GM18907 (cell line): ENCODE measurements around the gene FUT2.
A peak's percentile ranks its signal among the peaks of the same experiment; 100 is the strongest.
"Not testable (repeated sequence)": the region's sequence is repeated elsewhere in the genome, so short reads cannot be mapped to it uniquely, and the experiment has no call there.

Experiments used
- ATAC-seq: cut with Tn5 transposase; IDR thresholded peaks from one replicate; pipeline ENCODE4 v1.9.1; 2021; ENCODE audit warnings: mild to moderate bottlenecking, moderate library complexity; ENCODE audit not compliant: unreplicated experiment

Gene FUT2

GRCh38 chr19:48698046-48698445 is 2.3 kb downstream of the FUT2 start:
- ATAC-seq: no peak

- ATAC-seq: no peak
These were observed 6.9 kb downstream of the FUT2 start for GRCh38 chr19:48702701-48703100.

DNA sequence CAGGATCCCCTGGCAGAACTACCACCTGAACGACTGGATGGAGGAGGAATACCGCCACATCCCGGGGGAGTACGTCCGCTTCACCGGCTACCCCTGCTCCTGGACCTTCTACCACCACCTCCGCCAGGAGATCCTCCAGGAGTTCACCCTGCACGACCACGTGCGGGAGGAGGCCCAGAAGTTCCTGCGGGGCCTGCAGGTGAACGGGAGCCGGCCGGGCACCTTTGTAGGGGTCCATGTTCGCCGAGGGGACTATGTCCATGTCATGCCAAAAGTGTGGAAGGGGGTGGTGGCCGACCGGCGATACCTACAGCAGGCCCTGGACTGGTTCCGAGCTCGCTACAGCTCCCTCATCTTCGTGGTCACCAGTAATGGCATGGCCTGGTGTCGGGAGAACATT is 7.5 kb downstream of the FUT2 start:
- no peak for ATAC-seq

- no peak for ATAC-seq
These were observed 9.7 kb downstream of the FUT2 start for GRCh38 chr19:48705431-48705830.

DNA sequence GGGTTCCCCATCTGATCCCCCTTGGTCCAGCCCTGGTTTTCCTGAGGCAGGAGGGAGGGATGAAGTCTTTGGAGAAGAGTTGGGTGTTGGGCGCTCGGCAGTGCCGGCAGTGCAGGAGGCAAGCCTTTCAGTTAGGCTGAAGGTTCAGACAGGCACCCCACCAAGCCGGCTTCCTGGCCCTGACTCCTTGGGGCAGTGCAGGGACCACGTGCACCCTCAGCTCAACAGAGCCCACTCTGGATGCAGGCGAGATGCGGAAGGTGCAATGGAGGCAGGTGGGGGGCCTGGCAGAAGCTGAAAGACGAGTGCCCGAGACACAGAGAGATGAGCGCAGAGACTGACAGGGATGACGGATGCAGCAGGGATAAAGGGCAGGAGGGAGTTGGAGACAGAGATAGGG is 12.7 kb downstream of the FUT2 start:
- no peak for ATAC-seq

DNA sequence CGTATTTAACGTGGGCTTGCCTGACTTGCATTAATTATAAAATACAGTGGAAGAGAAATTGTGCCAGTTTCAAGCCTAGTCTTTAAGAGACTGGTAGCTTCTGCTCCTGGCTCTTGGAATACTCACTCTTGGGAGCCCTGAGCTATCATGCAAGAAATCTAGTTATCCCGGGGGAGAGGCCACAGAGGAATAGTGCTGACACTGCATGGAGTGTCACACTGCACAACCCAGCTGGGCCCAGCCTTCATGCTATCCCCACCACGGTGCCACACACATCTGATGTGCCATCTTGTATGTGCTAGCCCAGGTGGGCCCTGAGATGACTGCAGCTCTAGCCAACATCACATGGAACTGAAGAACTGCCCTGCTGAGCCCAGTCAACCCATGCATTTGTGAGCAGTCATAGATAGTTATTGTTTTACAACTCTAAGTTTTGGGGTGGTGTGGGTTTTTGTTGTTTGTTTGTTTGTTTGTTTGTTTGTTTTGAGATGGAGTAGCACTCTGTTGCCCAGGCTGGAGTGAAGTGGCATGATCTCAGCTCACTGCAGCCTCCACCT is 15.4 kb downstream of the FUT2 start:
- ATAC-seq: no peak

GRCh38 chr19:48713041-48713863 is 17.5 kb downstream of the FUT2 start:
- no peak for ATAC-seq

DNA sequence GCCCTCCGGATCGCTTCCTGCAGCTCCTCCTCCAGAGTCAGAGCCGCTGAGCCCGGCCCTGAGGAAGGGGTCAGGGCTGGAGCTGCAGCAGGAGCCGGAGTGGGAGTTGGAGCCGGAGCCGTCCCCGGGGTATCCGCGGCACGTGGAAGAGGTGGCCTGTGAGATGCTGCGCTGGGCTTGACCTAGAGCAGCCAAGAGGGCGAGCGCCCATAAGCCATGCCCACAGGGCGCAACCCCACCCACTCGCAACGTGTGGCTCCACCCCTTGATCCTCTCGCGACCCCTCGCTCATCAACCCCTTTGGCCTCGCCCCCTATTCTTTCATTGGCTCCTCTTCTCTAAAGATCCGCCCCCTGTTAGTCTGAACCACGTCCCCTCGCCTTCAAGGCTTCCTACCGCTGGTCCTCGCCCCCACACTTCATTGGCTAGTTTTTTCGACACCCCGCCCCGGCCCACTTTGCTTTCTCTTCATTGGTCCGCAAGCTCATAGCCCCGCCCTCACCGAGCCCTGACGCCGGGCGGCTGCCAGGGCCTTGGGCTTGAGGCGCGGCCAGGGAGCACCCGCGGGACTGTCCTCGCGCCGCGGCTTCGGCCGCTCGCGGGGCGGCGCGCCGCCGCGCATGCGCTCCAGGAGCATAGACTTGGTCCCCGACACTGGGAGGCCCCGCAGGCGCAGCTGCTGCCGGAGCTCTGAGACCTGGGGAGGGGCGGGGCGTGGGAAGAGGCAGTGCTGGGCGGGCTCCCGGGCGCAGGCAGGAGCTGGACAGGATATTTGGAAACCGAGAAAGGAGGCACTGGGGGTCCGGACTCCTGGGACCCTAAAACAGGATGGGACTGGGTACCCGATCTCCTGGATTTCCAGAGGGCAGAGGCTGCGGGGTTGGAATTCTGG is 18.3 kb downstream of the FUT2 start:
- ATAC-seq: peak; percentile 90

GRCh38 chr19:48714759-48715675 is 19.2 kb downstream of the FUT2 start:
- ATAC-seq: no peak

- no peak for ATAC-seq
These were observed 20.0 kb downstream of the FUT2 start for GRCh38 chr19:48715681-48716171.

DNA sequence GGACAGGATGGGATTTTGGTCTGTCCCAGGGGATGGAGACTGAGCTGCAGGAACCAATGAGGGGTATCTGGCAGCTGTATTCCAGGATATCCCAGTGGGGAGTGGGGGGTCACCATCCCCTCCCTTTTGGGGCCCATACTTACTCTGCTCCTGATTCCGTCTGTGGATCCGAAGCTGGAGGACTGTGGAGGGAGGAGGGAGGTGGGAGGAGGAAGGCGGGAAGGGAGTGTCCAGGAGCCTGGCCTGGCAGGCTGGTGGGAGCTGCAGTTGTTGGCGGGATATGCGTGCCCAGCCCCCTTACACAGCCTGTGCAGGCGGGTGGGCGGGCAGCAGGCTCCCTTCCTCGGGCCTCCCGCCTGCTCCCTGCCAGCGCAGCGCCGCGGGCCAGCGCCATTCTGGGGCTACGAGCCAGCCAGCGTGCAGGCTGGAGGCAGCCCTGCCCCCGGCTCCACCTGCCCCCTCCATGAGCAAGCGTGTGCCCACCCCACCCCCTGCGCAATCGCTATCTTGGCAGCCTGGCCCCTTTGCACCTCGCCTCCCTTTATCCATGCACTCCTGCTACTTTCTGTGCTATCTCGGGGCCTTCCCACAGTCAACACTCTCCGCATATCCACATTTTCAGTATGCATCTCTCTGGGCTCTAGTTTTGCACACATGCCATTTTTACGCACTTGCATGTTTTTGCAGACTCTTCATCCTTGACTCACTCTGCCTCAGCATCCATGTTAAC is 21.0 kb downstream of the FUT2 start:
- ATAC-seq: no peak

GRCh38 chr19:48718106-48718505 is 22.3 kb downstream of the FUT2 start:
- ATAC-seq: not testable (repeated sequence)

- ATAC-seq: no peak
These were observed 23.0 kb downstream of the FUT2 start for GRCh38 chr19:48718711-48719231.

DNA sequence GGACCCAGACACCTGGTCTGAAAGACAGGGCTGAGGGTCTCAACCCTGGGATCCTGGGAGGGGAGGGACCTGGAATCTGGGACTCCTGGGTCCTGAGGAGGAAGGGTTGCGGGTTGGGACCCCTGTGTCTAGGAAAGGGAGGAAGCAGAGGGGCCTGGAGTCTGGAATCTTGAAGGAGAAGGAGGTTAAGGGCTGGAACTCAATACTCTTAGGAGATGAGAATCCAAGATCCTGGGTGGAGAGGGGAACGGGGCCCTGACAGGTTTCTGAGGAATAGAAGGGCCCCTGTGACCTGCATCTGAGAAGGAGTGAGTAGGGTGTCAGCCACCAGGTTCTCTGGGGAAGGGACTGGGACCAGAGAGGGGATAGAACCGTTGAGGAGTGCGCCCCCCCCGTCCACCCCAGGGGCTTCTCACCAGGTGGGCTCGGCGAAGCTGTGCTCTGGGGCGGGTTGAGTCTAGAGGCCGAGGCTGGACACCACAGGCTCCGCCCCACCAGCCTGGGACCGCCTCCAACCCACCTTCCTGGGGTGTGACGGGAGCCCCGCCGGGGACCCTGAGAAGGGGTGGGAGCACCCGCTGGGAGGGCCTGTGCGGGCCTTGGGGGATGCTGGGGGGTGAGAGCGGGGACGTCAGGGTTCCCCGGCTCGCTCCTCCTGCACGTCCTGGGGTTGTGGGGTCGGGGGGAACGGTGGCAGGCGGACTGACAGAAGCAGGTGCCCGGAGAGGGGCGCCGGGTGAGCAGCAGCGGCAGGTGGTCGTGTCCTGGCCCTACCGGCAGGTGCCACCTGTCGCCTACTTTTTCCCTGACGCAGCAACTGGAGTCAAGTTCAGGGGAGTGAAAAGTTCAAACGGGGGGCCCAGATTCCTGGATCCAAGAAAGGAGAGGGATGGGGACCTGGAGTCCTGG is 23.7 kb downstream of the FUT2 start, which contains the start of gene MAMSTR:
Gene MAMSTR, minus strand, starts transcription at position 463 of the 909 bp plus-strand sequence. CDS start 694 bp downstream, outside the sequence.
- no peak for ATAC-seq

DNA sequence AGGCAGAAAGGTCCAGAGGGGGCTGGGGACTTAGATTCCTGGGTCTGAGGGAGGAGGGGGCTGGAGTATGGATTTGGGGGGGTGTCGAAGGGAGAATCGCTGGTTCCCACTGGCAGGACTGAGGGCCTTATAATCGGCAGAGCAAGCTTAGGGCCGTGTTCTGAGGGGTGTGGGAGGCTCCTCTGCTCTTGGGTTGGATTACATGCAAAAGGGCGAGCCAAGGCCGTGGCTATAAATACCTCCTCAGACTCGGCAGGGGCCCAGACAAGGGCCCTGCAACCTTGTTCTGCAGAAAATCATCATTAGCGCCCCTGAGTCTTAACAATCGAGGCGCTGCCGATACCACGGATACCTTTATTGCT is 24.5 kb downstream of the FUT2 start:
- ATAC-seq: no peak

GRCh38 chr19:48720613-48721296 is 25.0 kb downstream of the FUT2 start:
- ATAC-seq: peak; percentile 78

GRCh38 chr19:48722196-48722708 is 26.5 kb downstream of the FUT2 start:
- no peak for ATAC-seq
